WTC11 (cell line): Measurements from ENCODE around the gene YTHDC2. TPM values are rescaled to one million over a fixed set of nuclear protein-coding genes. Genes with fewer than 3 reads are reported as not detected.

Source experiments
- ATAC-seq: fragments of 200-7000 bp; cut with Tn5 transposase; 2 replicates; pipeline ENCODE4 v1.10.0; 2021; ENCODE audit warnings: mild to moderate bottlenecking, moderate library complexity
- CTCF ChIA-PET: fragments of 300-600 bp; sonication (Branson Sonifier 250); formaldehyde crosslinking; loops from one replicate; lab custom pipeline; 2021; ENCODE audit warnings: antibody characterized with exemption; lab: Charles Lee
- POLR2A ChIA-PET: fragments of 350-600 bp; sonication (Branson Sonifier 250); formaldehyde crosslinking; loops from one replicate; lab custom pipeline; 2021; ENCODE audit warnings: antibody characterized with exemption; lab: Charles Lee
- DNase-seq: peaks from one replicate; pipeline ENCODE4 v3.0.0; 2021; ENCODE audit warnings: low spot score
- H3K27ac Mint-ChIP-seq: 2 replicates; pipeline ENCODE4 v1.8.0; 2021; ENCODE audit warnings: mixed read lengths
- H3K27me3 Mint-ChIP-seq: 2 replicates; pipeline ENCODE4 v1.8.0; 2021; ENCODE audit warnings: low read depth, mild to moderate bottlenecking, moderate library complexity, mixed read lengths
- H3K36me3 Mint-ChIP-seq: 2 replicates; pipeline ENCODE4 v1.8.0; 2021; ENCODE audit warnings: mixed read lengths
- H3K4me1 Mint-ChIP-seq: 2 replicates; pipeline ENCODE4 v1.8.0; 2022; ENCODE audit warnings: mixed read lengths
- H3K4me3 Mint-ChIP-seq: 2 replicates; pipeline ENCODE4 v1.8.0; 2021; ENCODE audit warnings: mild to moderate bottlenecking, moderate library complexity, mixed read lengths
- H3K9me3 Mint-ChIP-seq: 2 replicates; pipeline ENCODE4 v1.8.0; 2021; ENCODE audit warnings: mixed read lengths
- ATF2 ChIP-seq: sonication (generic); formaldehyde crosslinking; IDR thresholded peaks from 2 replicates; pipeline ENCODE4 v1.8.1; 2022; ENCODE audit warnings: low read depth, missing genetic modification reagents, borderline replicate concordance
- CREM ChIP-seq: sonication (generic); formaldehyde crosslinking; IDR thresholded peaks from 2 replicates; pipeline ENCODE4 v1.8.1; 2022; ENCODE audit warnings: mild to moderate bottlenecking, missing genetic modification reagents, moderate library complexity
- CTCF ChIP-seq: fragments of 200-600 bp; IDR thresholded peaks from 2 replicates; pipeline ENCODE4 v1.8.0; 2022; ENCODE audit warnings: antibody characterized with exemption
- ESRRA ChIP-seq: sonication (generic); formaldehyde crosslinking; IDR thresholded peaks from 2 replicates; pipeline ENCODE4 v1.8.1; 2022; ENCODE audit warnings: mild to moderate bottlenecking, missing genetic modification reagents, borderline replicate concordance
- ETV6 ChIP-seq: sonication (generic); formaldehyde crosslinking; IDR thresholded peaks from 2 replicates; pipeline ENCODE4 v1.8.1; 2022; ENCODE audit warnings: mild to moderate bottlenecking, missing genetic modification reagents
- GTF2I ChIP-seq: fragments of 250-450 bp; sonication (Bioruptor Pico); conservative IDR thresholded peaks from 2 replicates; pipeline ENCODE4 v1.4.0; 2021; ENCODE audit warnings: mild to moderate bottlenecking
- IRF2 ChIP-seq: sonication (generic); formaldehyde crosslinking; IDR thresholded peaks from 2 replicates; pipeline ENCODE4 v1.8.0; 2022; ENCODE audit warnings: low read depth, missing genetic modification reagents, borderline replicate concordance
- MAX ChIP-seq: sonication (generic); formaldehyde crosslinking; IDR thresholded peaks from 2 replicates; pipeline ENCODE4 v1.8.0; 2022; ENCODE audit warnings: mild to moderate bottlenecking, missing genetic modification reagents
- NFE2L1 ChIP-seq: sonication (generic); formaldehyde crosslinking; IDR thresholded peaks from 2 replicates; pipeline ENCODE4 v1.8.1; 2023; ENCODE audit warnings: missing genetic modification reagents
- NFYB ChIP-seq: sonication (generic); formaldehyde crosslinking; conservative IDR thresholded peaks from 2 replicates; pipeline ENCODE4 v1.8.0; 2022; ENCODE audit warnings: low read depth, missing genetic modification reagents
- NR1H2 ChIP-seq: sonication (generic); formaldehyde crosslinking; IDR thresholded peaks from 2 replicates; pipeline ENCODE4 v1.9.0; 2021; ENCODE audit warnings: mild to moderate bottlenecking, moderate library complexity, missing genetic modification reagents
- OVOL2 ChIP-seq: fragments of 250-450 bp; sonication (Bioruptor Pico); IDR thresholded peaks from 2 replicates; pipeline ENCODE4 v1.9.0; 2021; ENCODE audit warnings: mild to moderate bottlenecking, borderline replicate concordance
- PRDM15 ChIP-seq: sonication (generic); formaldehyde crosslinking; IDR thresholded peaks from 2 replicates; pipeline ENCODE4 v1.8.0; 2022; ENCODE audit warnings: missing genetic modification reagents
- PREB ChIP-seq: sonication (generic); formaldehyde crosslinking; IDR thresholded peaks from 2 replicates; pipeline ENCODE4 v1.8.1; 2022; ENCODE audit warnings: mild to moderate bottlenecking, missing genetic modification reagents, moderate library complexity, borderline replicate concordance
- PRRX2 ChIP-seq: fragments of 250-450 bp; sonication (Bioruptor Pico); IDR thresholded peaks from 2 replicates; pipeline ENCODE4 v1.8.0; 2021; ENCODE audit warnings: mild to moderate bottlenecking
- RORB ChIP-seq: fragments of 250-450 bp; sonication (Bioruptor Pico); IDR thresholded peaks from 2 replicates; pipeline ENCODE4 v1.9.0; 2021; ENCODE audit warnings: mild to moderate bottlenecking
- SMAD4 ChIP-seq: sonication (generic); formaldehyde crosslinking; IDR thresholded peaks from 2 replicates; pipeline ENCODE4 v1.8.0; 2022; ENCODE audit warnings: mild to moderate bottlenecking, missing genetic modification reagents
- ZNF138 ChIP-seq: sonication (generic); formaldehyde crosslinking; conservative IDR thresholded peaks from 2 replicates; pipeline ENCODE4 v1.8.1; 2022; ENCODE audit warnings: mild to moderate bottlenecking, moderate library complexity, missing genetic modification reagents
- ZNF263 ChIP-seq: sonication (generic); formaldehyde crosslinking; IDR thresholded peaks from 2 replicates; pipeline ENCODE4 v1.8.1; 2022; ENCODE audit warnings: low read depth, mild to moderate bottlenecking, moderate library complexity, missing genetic modification reagents
- ZNF317 ChIP-seq: sonication (generic); formaldehyde crosslinking; IDR thresholded peaks from 2 replicates; pipeline ENCODE4 v1.8.1; 2023; ENCODE audit warnings: low read depth, mild to moderate bottlenecking, moderate library complexity, missing genetic modification reagents, borderline replicate concordance
- ZNF671 ChIP-seq: fragments of 250-450 bp; sonication (Bioruptor Pico); IDR thresholded peaks from 2 replicates; pipeline ENCODE4 v1.8.0; 2021; ENCODE audit warnings: mild to moderate bottlenecking
- total RNA-seq: library from RNA; stranded (reverse); gene quantifications from 3 replicates; pipeline ENCODE4 v1.2.3, GENCODE V29; 2021
- TF ChIP-seq, protein P1 (sequence below): fragments of 250-450 bp; sonication (Bioruptor Pico); IDR thresholded peaks from 2 replicates; pipeline ENCODE4 v1.9.0; 2021; ENCODE audit warnings: moderate library complexity, mild to moderate bottlenecking, inconsistent platforms, borderline replicate concordance
- TF ChIP-seq, protein P2 (sequence below): sonication (generic); formaldehyde crosslinking; IDR thresholded peaks from 2 replicates; pipeline ENCODE4 v1.8.1; 2023; ENCODE audit warnings: mild to moderate bottlenecking, missing genetic modification reagents

Gene YTHDC2
- total RNA-seq, 1 experiment from 2014 or later, result 21.6 TPM

DNA sequence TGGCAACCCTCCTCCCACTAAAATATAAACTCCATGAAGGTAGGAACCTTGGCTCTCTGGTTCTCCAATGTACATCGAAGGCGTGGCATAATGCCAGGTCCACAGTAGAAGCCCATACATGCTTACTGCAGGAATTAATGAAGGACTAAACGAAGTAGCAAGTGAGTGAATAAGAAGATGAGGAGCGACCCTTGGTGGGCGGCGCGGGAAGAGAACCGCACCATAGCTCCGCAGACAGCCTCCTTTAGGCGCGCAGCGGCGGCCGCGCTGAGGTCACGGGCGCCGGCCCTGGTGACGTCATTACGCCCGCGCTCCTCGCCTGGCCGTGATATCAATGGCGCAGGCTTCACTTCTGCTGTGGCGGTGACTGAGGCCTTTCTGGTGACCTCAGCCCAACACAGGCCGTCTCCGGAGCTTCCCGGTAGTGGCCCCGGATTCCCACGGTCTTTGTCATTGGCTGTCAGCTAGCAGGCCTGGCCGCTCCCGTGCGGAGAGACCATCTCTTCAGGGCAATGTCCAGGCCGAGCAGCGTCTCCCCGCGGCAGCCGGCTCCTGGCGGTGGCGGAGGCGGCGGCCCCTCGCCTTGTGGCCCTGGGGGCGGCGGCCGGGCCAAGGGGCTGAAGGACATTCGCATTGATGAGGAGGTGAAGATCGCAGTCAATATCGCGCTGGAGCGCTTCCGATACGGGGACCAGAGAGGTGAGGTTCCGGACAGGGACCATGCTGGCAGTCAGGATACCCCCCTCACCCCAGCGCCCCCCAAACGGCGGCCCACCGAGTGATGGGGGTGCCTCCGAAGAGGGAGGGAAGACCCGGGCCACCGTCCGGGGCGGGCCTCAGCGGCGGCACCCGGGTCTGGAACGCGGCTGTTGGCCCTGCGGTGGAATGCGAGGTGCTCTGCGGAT is at the start of gene YTHDC2 (continued):
- TF ChIP-seq CTCF (no peak), PRDM15 (CRISPR knock-in tag) (no peak), SMAD4 (no peak; the same call in 1 of the 2 replicates), RORB (no peak), ZNF138 (CRISPR knock-in tag) (no peak), PREB (CRISPR knock-in tag) (no peak), PRRX2 (CRISPR knock-in tag) (no peak), CREM (CRISPR knock-in tag) (peak; percentile 95), ZNF317 (CRISPR knock-in tag) (no peak), OVOL2 (CRISPR knock-in tag) (no peak), MAX (CRISPR knock-in tag) (peak; percentile 84), ZNF671 (no peak), ZNF263 (CRISPR knock-in tag) (0 out of 2 replicates have a peak, but pooled peaks have one; percentile 14), ETV6 (CRISPR knock-in tag) (0 out of 2 replicates have a peak, but pooled peaks have one; percentile 8), NFE2L1 (CRISPR knock-in tag) (no peak)
- TF ChIP-seq, protein P1, sequence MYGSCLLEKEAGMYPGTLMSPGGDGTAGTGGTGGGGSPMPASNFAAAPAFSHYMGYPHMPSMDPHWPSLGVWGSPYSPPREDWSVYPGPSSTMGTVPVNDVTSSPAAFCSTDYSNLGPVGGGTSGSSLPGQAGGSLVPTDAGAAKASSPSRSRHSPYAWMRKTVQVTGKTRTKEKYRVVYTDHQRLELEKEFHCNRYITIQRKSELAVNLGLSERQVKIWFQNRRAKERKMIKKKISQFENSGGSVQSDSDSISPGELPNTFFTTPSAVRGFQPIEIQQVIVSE, result no peak
- TF ChIP-seq, all 79 proteins: peak for 20

DNA sequence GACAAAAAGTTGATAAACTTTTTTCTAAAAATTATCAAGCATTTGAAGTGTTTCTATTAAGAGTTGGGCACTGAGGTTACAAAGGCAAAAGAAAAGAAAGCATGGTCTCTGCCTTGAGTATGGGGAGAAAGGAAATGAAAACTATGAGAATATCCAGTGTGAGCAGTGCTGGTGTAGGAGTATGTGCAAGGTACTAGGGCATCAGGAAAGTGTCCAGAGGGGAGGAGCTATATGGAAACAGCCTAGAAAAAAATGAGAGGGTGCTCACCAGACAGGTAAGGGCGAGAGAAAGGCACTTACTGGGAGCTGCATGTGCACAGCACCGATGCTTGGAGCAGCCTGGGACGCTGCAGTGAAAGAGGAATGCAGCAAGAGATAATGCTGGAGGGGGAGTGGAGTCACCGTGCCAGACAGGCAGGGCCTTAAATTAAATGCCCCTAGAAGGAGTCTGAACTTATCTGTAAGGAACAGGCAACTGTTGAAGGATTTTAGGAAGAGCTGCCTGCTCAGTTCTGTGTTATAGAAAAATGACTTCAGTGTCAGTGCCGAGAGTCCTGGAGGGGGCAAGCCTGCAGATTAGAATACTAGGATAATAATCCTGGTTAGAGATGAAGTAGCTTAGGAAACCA is 39.3 kb upstream of the YTHDC2 start:
- CTCF ChIA-PET, result no interaction called here
- Mint-ChIP-seq H3K4me1 (peaks cover 19% of the 10 kb centered on the region), H3K4me3 (no peak overlapping the region), H3K36me3 (peaks cover 19% of the 10 kb centered on the region), H3K27ac (no peak overlapping the region), H3K9me3 (peaks cover 23% of the 10 kb centered on the region), H3K27me3 (peaks cover 10% of the 10 kb centered on the region)
- DNase-seq (no peak), ATAC-seq (peak; percentile 65)
- POLR2A ChIA-PET, result no interaction called here
- TF ChIP-seq GTF2I (CRISPR knock-in tag), result no peak
- TF ChIP-seq, protein P1, result no peak
- TF ChIP-seq NFYB (CRISPR knock-in tag), result no peak
- TF ChIP-seq ESRRA (CRISPR knock-in tag), result no peak
- TF ChIP-seq IRF2 (CRISPR knock-in tag), result no peak
- TF ChIP-seq, protein P2, sequence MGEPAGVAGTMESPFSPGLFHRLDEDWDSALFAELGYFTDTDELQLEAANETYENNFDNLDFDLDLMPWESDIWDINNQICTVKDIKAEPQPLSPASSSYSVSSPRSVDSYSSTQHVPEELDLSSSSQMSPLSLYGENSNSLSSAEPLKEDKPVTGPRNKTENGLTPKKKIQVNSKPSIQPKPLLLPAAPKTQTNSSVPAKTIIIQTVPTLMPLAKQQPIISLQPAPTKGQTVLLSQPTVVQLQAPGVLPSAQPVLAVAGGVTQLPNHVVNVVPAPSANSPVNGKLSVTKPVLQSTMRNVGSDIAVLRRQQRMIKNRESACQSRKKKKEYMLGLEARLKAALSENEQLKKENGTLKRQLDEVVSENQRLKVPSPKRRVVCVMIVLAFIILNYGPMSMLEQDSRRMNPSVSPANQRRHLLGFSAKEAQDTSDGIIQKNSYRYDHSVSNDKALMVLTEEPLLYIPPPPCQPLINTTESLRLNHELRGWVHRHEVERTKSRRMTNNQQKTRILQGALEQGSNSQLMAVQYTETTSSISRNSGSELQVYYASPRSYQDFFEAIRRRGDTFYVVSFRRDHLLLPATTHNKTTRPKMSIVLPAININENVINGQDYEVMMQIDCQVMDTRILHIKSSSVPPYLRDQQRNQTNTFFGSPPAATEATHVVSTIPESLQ, result no peak
- TF ChIP-seq ATF2 (CRISPR knock-in tag), result no peak
- no peak for TF ChIP-seq NR1H2 (CRISPR knock-in tag)
- no peak for TF ChIP-seq RORB
